Activated CD8-positive, alpha-beta memory T cell treated with anti-CD3 and anti-CD28 coated beads for 24 hours (primary cell): Measurements from ENCODE around the gene ZER1.

Source experiments
- DNase-seq: peaks from one replicate; pipeline ENCODE4 v3.0.0-alpha.2; 2020

Gene ZER1

GRCh38 chr9:128689293-128689774 lies 82.4 kb downstream of the ZER1 start:
- DNase-seq: no peak

GRCh38 chr9:128688501-128689292 lies 83.0 kb downstream of the ZER1 start, which contains the start of gene SET:
TSS of gene SET (plus strand) at chr9:128689222. CDS start at chr9:128689583, 361 bp downstream.
- peak; percentile 94 for DNase-seq

GRCh38 chr9:128687453-128687852 lies 84.3 kb downstream of the ZER1 start:
- no peak for DNase-seq

GRCh38 chr9:128685636-128686489 lies 85.9 kb downstream of the ZER1 start:
- peak; percentile 74 for DNase-seq

- DNase-seq: peak; percentile 87
These were observed 87.2 kb downstream of the ZER1 start for GRCh38 chr9:128684325-128685199.

- DNase-seq: no peak
These were observed 87.7 kb downstream of the ZER1 start for GRCh38 chr9:128684065-128684324.

- DNase-seq: peak; percentile 80
These were observed 88.2 kb downstream of the ZER1 start for GRCh38 chr9:128683340-128684064.
